ENCODE data around the gene NTSR2.
A peak's percentile ranks its signal among the peaks of the same experiment; 100 is the strongest.

NTSR2 gene

DNA sequence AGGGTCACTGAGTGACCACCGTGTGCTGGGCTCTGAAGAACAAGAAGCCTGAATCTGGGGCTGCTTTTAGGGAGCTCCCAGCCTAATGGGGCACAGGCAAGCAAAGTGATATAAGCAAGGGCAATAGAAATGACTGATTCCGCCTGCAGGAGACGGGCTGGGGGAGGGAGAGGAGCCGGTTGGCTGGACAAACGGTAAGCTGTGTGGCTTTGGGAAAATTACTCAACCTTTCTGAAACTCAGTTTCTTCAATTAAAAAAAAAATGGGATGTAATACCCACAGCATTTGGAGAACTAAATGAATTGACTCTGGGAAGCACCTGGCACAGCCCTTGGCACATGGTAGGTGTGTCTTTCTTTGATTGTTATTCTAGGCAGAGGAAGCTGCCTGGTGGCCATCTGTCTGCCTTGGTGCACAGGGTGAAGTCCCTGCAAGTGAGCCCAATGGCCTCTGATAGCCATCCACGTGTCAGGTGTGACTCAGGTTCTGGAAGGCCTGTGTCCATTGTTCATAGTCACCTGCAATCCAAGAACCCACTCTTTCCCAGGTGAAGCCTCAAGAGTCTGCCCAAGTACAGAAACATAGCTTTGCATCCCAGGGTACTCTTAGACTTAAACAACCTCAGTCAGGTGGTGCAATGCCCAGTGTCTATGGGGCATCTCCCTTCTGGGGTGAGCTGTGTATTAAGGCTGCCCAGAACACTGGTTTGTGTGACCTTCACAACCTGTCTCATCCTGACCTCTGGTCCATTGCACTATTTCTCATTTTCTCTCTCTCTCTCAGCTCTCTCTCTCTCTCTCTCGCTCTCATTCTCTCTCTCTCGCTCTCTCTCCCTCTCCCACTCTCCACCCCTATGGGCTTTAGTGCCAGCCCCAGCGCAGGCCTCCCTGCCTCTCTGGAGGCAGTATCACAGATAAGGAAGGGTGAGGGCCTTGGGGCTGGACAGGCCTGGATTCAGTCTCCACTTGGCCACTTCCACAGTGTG, 30.0 kb upstream of the NTSR2 start:
- DNase-seq = no peak

GRCh38 chr2:11698009-11698922, 28.3 kb upstream of the NTSR2 start:
- no peak for DNase-seq

DNA sequence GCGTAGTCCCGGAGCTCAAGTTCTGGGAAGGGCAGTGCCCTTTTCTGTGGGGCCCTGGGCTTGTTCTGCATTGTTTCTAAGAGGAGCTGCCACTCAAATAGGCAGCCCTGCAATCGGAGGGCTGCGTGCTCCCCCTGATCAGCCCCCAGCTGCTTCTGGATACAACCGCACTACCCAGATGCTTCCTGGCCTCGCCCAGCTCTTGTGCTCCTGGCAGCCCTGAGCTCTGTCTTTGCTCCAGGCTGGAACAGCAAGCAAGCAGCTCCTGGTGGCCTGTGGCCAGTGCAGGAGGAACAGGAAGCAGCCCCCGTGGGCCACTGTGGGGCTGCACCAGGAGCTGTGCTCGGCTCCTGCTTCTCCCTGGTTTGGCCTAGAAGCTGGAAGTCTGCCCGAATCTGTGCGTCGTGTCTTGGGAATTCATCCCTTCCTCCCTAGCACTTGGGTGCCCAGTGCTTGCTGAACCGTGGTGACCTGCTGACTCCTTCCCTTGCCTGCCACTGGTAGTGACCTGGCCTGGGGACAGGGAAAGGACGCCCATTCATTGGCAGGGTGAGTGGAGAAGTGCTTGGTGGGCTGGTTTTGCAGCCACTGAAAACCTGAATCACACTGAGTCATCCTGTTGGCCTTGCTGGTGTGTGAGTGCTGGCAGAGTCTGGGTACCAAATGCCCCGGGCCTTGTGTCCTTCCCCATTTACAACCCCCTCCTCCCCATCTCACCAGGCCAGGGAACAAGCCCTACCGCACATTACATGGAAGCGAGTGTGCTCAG, 27.3 kb upstream of the NTSR2 start:
- no peak for DNase-seq

DNA sequence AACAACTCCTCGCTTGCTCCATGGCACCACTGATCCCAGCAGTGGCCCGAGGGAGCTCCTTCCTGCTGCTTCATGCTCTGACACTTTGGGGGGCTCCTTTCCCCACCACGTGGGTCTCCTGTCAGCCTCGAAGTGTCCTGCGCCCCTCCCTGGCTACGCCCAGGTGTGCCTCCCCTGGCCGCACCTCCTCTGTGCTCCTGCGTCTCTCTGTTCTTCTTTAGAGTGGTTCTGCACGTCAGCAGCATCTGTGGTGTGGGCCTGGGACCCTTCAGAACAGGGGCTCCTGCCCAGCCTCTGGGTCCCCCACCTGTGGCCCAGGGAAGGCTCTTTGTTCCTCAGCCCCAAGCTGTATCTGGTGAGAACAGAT, 26.7 kb upstream of the NTSR2 start:
- DNase-seq = no peak

DNA sequence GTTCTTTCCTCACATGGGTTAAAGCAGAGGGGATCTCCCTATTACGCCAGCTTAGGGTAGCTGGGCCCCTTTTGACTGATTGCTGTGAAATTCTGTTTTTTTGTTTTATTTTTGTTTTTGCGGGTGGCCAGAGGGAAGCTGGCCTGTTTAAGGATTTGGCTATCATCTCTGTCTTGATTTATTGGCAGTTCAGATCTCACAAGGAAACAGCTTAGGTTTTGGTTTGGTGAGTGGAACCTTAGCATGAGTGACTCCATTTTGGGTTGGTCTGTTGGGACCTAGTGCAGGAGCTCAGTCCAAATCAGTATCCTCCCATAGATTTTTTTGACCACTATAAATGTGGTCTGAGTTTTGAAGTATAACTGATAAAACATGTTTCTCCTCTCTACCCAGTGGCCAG, 25.6 kb upstream of the NTSR2 start:
- DNase-seq = no peak

GRCh38 chr2:11692966-11693521, 23.0 kb upstream of the NTSR2 start:
- DNase-seq = peak in 1 of 2 experiments; percentile 46

DNA sequence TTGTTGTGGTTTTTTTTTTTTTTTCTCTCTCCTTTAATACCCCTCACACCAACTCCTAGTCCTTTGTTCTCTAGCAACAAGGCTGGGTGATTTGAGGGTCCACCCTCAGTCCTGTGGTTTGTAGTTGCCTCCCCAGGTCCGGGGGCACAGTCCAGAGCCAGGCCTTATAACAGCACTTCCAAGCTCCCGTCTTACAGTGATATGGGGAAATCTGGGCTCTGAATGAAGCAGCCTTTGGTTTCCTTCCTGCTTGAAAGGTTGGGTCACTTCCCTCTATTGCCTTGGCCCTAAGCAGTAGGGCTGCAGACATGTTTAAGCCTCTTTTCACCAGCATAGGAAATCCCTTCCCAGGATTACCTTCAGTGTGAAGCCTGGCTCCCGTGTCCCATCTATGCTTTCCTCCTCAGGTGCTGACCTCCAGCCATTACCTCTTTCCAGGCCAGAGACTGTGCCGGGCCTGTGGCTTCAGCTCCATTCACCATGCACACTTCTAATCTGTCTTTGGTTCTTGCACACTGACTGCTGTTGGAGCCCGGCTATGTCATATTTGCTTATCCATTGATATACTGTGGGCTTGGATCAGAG, 21.2 kb upstream of the NTSR2 start:
- DNase-seq = no peak

GRCh38 chr2:11688222-11689069, 18.5 kb upstream of the NTSR2 start:
- no peak for DNase-seq

- no peak for DNase-seq
Observed at GRCh38 chr2:11687736-11688135, 17.7 kb upstream of the NTSR2 start.

DNA sequence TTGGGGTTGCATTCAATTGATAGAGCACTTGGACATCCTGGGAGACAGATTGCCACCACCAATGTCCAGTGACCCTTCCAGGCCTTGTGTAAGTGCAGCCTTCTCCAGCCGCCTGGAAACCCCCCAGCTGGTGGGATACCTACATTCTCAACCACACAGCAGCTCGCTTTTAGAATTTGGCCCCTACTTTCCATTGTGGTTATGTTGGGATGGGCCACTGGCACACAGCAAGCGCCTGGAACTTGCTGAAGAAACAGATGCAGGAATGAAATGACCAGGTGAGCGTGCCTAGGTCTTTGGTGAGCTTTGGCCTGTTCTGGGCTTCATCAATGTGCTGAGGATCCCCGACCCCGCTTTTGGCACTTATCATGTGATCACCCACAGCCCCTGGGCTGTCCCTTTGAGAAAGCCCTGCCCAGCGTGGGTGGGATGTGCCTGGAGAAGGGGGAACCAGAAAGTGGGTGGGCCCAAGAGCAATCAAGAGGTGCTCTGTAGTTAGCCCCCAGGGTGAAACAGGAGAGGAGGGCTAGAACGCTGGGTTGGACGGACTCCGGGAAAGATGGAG, 16.0 kb upstream of the NTSR2 start:
- no peak for DNase-seq

DNA sequence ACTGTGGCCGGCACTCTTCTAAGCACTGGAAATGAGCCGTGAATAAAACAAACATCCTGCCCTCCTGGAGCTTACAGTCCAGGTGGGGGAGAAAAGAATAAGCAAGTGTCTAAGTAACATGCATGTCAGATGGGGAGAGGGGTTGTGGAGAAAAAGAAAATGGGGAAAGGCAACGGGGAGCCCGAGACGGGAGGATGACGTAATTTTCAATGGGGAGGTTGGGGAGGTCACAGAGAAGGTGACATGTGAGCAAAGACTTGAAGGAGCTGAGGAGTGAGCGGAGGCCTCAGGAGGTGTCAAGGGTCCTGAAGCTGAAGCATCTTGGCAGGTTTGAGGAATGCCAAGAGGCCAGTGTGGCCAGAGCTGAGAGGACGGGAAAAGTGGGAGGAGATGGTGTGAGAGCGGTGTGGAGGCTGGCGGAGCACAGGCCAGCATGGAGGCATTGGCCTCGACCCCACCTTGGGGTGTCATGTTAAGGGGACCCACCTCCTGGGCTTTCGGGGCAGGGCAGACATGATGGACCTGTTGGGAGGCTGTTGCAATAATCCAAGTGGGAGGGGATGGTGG, 15.0 kb upstream of the NTSR2 start:
- no peak for DNase-seq

- DNase-seq = no peak
Observed at GRCh38 chr2:11683966-11684365, 14.0 kb upstream of the NTSR2 start.

- DNase-seq = no peak
Observed at GRCh38 chr2:11683476-11683875, 13.5 kb upstream of the NTSR2 start.

DNA sequence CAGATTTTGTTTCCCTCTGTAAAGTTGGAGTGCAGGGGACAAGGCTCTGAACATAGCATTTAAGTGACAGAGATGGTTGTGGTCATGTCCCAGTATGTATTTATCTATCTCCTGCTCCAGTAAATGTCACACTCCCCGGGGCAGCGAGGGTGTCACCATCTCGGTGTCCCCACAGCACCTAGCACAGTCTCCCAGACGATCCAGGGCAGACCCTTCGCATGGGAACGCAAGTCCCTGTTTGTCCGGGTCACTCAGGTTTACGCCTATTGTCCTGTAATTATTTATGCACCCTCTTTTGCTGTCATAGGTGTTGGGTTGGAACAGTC, 12.6 kb upstream of the NTSR2 start:
- DNase-seq = no peak

- DNase-seq = peak in 1 of 2 experiments; percentile 26
Observed at GRCh38 chr2:11681722-11682589, 12.0 kb upstream of the NTSR2 start.

GRCh38 chr2:11680901-11681721, 11.1 kb upstream of the NTSR2 start:
- DNase-seq = peak; percentile 17 to 45

DNA sequence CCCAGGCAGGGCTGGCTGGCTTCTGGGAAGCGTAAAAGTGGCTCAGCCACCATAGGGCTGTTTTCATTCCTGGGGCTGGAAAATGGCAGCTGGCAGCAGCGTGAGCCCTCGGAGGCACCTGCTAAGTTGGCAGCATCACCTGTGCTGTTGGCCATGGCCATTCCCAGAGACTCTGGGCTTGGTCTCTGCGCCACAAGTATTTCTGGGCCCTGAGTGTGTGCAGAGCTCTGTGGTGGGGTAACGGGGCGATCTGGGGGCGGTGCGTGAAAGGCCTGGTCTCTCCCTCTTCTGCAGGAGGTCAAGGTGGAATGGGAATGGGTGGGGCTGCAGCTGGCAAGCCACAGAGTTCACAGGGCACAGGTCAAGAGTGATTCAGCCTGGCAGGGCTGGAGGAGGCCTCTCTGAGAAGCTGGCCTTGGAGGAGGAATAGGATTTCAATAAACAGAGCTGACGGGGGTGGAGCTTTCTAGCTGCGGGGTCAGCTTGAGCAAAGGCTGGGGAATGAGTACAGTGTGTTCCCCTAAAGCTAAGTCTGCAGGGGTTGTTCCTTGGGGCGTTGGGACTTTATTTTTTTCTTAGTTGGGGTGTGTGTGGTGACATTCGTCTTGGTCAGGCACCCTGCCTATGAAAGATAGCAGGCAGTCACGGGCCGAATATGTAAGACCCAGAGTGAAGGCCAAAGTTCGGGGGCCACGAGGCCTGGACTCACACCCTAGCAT, 10.3 kb upstream of the NTSR2 start:
- DNase-seq = peak; percentile 33 to 68
